Right lobe of liver (tissue), 4 donors: ENCODE measurements around the gene CD46.
"Not testable (repeated sequence)": the region's sequence is repeated elsewhere in the genome, so short reads cannot be mapped to it uniquely, and the experiment has no call there.

ENCODE experiments used
- CTCF ChIP-seq, 4 donors: fragments of 200-600 bp in 3 of 4; fragments of 450-650 bp in 1 of 4; IDR thresholded peaks; one replicate each; pipeline versions ENCODE4 v1.5.1 to v1.8.0; 2016 to 2022; ENCODE audit warnings: antibody characterized with exemption in 4 of 4, mild to moderate bottlenecking in 2 of 4
- POLR2A ChIP-seq: fragments of 450-650 bp; IDR thresholded peaks from one replicate; pipeline ENCODE4 v1.6.1; 2017; ENCODE audit warnings: antibody characterized with exemption, mild to moderate bottlenecking
- donor health status: DM: no; HTN: no; CAD: no.
- donor health status: DM: no; HTN: no; CAD: no.
- donor health status: DM: no; HTN: yes; CAD: no.

- not testable (repeated sequence) for TF ChIP-seq CTCF (IDR thresholded peaks at IDR 0.05); POLR2A
Observed at GRCh38 chr1:207728200-207728858, 23.5 kb upstream of the CD46 start.
